Transverse colon (tissue), 4 donors: ENCODE results near the gene IL12A.

Experiments used
- CTCF ChIP-seq, 5 experiments: fragments of 200-600 bp in 3 of 5; fragments of 450-650 bp in 2 of 5; sonication (generic) in 3 of 5; IDR thresholded peaks; 1 replicate in 2 of 5; 2 replicates in 3 of 5; pipeline ENCODE4 v1.5.1; 2016 to 2017; ENCODE audit warnings: antibody characterized with exemption in 5 of 5, inconsistent platforms in 3 of 5, mild to moderate bottlenecking in 2 of 5, moderate library complexity in 1 of 5
- POLR2AphosphoS5 ChIP-seq, 3 donors: sonication (generic); formaldehyde crosslinking; IDR thresholded peaks; one replicate each; pipeline ENCODE4 v1.6.1; 2016; ENCODE audit warnings: antibody characterized with exemption in 3 of 3

DNA sequence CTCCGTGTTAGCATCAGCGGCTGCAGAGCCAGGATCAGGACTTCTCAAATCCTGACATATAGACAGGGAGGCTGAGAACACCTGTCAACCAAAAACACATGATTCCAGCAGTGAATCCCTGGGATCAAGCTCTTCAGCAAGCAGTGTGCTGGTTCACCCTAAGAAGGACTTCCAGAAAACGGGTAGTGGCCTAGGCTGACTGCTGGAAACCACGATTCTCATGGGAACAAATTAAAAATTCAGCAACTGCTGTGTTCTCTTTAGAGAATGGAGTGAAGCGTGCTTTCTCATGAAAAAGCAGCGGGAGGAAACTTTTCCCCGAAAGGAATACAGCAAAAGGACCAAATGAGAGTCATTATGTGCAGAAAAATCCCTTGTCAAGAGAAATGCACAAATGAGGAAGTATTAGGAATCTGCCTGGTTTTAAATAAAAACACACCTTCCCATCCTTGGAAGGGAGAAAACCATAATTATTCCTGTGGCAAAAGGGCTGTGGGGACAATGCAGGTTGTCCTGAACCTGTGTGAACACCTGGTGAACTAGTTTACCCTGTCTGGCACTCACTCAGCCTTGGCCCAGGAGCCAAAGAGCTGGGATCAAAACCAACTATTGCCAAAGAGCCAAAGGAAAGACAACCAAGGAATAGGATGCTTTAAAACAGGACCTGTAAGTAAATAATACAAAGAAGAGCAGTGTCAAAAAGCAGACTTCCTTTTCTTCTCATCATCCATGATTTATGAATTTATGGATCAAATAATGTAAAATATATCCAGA is 13.4 kb downstream of the IL12A start:
- TF ChIP-seq POLR2AphosphoS5 (IDR thresholded peaks at IDR 0.05) (no peak), CTCF (IDR thresholded peaks at IDR 0.05) (no peak)
